GM21737 (cell line): Measurements from ENCODE around the gene CD19.
"Not testable (repeated sequence)": the region's sequence is repeated elsewhere in the genome, so short reads cannot be mapped to it uniquely, and the experiment has no call there.

Experiments used
- ATAC-seq: cut with Tn5 transposase; IDR thresholded peaks from one replicate; pipeline ENCODE4 v1.9.1; 2021; ENCODE audit warnings: mild to moderate bottlenecking, moderate library complexity; ENCODE audit not compliant: unreplicated experiment

The CD19 gene

GRCh38 chr16:28905800-28906372 is 25.9 kb upstream of the CD19 start:
- ATAC-seq, result no peak

- ATAC-seq, result no peak
These were observed 21.4 kb upstream of the CD19 start for GRCh38 chr16:28910086-28911031.

- no peak for ATAC-seq
These were observed 19.2 kb upstream of the CD19 start for GRCh38 chr16:28912558-28912957.

DNA sequence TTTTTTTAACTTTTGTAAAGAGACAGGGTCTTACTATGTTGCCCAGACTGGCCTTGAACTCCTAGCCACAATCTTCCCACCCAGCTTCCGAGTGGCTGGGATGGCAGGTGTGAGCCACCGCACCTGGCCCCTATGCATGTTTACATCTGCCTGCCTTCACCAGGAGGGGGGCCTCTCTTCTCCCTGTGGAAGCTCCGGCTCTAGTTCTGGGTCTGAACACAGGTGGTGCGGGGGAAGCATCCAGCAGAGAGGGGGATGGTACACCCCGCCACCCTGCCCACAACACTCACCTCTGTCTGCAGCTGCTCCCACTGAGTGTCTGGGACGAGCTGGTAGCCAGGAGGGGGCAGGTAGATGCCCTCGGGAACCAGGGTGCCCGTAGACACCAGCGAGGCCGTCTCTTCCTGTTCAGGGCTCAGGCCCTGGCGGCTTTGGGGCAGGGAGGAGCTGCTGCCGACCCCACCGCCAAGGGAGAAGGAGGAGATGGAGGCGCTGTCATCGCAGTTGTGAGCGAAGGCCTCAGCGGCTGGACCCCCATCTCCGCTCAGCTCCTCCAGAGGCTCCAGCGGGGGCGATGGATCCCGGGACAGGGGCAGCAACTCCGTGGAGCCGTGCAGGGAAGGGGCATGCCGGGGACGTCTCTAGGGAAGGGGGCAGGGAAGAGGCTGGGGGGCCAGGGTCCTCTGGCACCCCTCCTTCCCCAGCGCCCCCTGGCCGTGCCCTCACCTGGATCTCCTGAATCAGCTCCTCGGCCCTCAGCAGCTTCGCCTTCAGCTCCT is 17.6 kb upstream of the CD19 start:
- no peak for ATAC-seq

DNA sequence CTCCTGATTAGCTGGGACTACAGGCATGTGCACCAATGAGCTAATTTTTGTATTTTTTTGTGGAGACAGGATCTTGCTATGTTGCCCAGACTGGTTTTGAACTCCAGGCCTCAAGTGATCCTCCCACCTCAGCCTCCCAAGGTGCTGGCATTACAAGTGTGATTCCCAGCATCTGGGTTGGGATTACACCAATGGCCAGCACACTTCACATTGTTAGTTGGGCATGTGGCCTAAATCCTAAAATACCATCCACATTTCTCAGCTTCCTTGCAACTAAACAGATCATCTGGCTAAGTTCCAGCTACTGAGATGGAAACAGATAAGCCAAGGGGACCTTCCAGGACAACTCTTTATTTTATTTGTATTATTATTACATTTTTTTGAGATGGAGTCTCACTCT is 16.6 kb upstream of the CD19 start:
- no peak for ATAC-seq

- ATAC-seq, result no peak
These were observed 14.7 kb upstream of the CD19 start for GRCh38 chr16:28917095-28917494.

DNA sequence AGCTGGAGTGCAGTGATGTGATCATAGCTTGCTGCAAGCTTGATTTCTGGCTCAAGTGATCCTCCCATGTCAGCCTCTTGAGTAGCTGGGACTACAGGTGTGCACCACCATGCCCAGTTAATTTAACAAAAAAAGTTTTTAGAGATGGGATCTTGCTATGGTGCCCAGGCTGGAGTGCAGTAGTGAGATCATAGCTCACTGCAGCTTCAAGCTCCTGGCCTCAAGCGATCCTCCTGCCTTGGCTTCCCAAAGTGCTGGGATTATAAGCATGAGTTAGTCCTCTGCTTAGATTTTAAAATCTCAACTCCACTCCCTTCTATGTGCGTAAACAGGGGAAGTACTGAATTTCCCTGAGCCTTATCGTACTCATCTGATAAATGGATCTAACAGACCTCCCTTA is 13.1 kb upstream of the CD19 start:
- ATAC-seq, result no peak

- no peak for ATAC-seq
These were observed 8.6 kb upstream of the CD19 start for GRCh38 chr16:28923231-28923587.

DNA sequence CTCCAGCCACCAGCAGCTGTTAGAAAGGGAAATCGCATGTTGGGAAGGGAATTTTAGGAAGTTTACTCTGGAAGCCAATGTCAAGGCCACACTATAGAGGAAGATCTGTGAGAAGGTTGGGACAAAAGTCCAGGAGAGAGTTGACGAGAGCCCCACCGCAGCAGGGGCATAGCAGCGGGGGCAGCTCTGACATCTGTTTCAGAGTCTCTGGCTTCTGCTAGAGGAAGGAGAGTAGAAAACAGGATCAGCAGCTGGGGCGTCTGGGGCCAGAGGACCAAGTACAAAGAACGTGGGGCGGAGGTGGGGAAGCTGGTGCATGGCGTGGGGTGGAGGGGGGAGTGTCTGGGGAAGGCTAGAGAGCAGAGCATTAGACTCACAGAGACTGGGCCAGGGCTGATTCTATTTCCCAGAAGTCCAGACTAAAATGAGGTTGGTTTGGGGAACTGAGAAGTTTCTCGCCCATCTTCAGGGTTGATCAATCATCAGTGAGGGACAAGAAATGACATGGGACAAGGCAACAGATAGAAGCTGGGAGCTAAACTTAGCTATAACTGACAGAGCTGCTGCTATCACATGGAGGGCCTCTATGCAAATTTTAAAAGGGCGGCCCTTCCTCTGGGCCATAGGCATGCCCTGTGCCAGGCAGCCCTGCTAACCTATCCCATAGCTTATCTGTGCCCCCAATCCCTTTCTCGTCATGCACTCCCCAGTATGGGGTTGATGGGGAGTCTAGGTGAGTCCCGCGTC is 7.9 kb upstream of the CD19 start:
- ATAC-seq, result peak; percentile 44

GRCh38 chr16:28924399-28924761 is 7.4 kb upstream of the CD19 start:
- no peak for ATAC-seq

- peak; percentile 58 for ATAC-seq
These were observed 6.9 kb upstream of the CD19 start, which contains the start of gene RABEP2 for GRCh38 chr16:28924762-28925385. Gene RABEP2, minus strand, starts transcription at chr16:28925238. Its CDS starts 75 bp downstream, at chr16:28925163.

DNA sequence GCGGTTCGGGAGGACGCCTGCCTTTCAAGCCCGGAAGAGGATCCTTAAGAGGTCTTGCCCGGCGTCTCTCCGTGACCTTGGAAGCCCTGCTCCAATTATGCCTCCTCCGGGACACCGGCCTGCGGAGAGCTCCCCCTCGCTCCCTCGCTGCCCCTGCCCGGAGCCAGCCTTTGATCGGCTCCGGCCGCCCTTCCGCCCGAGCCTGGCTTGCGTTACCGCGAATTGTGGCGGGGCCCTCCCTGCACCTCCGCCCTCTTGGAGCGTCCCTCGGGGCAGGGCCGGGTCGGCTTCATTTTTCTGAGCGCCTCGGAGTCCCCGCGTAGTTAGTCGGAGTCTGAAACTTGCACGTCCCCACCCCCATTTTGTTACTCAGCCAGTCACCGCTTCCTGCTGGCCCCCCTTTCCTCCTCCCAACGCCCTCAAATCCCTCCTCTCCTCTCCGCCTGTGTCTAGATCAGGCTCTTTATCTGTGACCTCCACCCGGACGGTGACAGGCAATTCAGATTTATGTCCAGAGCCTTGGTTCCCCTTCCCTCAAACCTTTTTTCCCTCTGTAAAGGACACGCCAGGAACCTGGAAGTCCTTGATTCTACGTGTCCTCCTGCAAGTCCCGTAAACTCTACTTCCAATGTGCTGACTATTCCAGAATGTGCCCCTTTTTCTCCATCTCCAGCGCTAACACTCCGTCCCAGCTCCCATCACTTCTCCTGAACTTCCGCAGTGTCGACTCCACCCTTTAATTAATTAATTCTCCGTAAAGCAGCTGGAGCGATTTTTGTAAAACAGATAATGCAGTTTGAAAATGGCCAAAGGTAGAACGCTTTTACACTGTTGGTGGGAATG is 6.2 kb upstream of the CD19 start:
- ATAC-seq, result peak; percentile 27

DNA sequence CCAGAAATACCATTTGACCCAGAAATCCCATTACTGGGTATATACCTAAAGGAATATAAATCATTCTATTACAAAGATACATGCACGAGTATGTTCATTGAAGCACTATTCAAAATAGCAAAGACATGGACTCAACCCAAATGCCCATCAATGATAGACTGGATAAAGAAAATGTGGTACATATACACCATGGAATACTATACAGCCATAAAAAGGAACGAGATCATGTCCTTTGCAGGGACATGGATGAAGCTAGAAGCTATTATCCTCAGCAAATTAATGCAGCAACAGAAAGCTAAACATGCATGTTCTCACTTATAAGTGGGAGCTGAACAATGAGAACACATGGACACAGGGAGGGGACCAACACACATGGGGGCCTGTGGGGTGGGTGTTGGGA is 5.5 kb upstream of the CD19 start:
- ATAC-seq, result not testable (repeated sequence)

DNA sequence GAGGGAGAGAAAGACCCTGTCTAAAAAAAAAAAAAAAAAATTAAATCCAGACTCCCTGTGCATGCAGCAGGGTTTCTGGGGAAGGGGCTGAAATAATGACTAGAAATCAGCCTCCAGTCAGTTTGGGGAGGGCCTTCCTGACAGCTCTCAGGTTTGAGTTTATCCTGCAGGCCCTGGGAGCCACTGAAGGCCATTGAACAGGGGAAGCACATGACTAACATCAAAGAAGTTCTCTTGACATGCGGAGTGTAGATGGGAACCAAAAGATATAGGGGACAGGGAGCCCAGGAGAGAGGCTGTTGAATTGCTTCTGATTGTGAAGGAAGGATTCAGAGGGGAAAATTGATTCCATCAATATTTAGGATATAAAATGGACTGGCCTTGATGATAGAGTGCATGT is 4.0 kb upstream of the CD19 start:
- ATAC-seq, result no peak

DNA sequence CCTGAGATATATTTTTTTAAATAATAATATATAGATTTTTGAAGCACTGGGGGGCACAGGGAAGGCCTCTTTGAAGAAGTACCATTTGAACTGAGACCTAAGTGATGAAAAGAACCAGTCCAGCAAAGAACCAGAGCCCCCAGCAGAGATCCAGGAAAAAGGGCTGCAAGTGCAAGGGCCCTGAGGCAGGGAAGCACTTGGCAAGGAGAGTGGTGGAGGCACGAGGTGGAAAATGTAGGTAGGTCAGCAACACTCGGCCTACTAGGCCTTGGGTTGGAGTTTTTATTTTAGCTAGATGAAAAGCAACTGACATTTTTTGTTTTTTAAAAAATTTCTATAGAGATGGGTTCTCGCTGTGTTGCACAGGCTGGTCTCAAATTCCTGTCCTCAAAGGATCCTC is 1.6 kb upstream of the CD19 start:
- ATAC-seq, result no peak

- ATAC-seq, result peak; percentile 40
These were observed 1.1 kb upstream of the CD19 start for GRCh38 chr16:28930652-28931051.

DNA sequence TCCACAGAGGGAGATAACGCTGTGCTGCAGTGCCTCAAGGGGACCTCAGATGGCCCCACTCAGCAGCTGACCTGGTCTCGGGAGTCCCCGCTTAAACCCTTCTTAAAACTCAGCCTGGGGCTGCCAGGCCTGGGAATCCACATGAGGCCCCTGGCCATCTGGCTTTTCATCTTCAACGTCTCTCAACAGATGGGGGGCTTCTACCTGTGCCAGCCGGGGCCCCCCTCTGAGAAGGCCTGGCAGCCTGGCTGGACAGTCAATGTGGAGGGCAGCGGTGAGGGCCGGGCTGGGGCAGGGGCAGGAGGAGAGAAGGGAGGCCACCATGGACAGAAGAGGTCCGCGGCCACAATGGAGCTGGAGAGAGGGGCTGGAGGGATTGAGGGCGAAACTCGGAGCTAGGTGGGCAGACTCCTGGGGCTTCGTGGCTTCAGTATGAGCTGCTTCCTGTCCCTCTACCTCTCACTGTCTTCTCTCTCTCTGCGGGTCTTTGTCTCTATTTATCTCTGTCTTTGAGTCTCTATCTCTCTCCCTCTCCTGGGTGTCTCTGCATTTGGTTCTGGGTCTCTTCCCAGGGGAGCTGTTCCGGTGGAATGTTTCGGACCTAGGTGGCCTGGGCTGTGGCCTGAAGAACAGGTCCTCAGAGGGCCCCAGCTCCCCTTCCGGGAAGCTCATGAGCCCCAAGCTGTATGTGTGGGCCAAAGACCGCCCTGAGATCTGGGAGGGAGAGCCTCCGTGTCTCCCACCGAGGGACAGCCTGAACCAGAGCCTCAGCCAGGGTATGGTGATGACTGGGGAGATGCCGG is 769 bp downstream of the CD19 start:
- no peak for ATAC-seq

- no peak for ATAC-seq
These were observed 1.4 kb downstream of the CD19 start for GRCh38 chr16:28933171-28933570.

GRCh38 chr16:28935346-28935745 is 3.6 kb downstream of the CD19 start:
- ATAC-seq, result no peak
